ENCODE measurements around the gene OGDHL.
"Not testable (repeated sequence)": the region's sequence is repeated elsewhere in the genome, so short reads cannot be mapped to it uniquely, and the experiment has no call there.

Gene OGDHL

DNA sequence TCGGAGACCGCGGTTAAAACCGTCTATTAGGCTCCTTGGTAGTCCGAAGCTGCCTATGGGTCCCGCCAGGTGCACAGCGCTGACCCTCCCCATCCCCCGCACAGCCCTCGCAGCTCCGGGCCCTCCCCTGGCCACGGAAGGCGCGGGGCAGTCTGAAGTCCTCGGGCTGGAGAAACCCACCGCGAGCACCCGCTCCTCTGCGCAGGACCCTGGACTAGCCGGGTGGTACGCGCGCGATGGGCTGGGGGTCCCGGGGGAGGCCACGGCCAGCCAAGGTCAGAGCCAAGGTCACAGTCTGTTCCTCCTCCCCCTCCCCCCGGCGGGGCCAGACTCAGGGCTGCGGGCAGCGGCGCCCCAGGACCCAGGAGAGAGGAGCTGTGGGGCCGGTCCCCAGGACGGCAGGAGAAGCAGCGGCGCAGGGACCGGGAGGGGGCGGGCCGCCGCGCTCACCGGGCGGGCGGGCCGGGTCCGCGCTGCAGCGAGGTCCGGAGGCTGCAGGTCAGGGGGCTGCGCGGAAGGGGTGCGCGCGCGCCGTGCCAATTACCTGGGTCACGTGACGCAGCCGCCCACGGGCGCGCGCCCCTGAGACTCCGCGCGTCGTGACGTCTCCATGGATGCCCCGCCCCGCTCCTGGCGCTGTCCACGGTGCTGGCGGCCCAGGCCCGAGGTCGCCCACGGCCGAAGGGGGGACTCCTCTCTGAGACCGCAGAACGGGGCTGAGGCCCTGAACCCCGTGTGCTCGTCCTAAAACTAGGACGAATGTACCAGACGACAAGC is at the start of gene OGDHL:
OGDHL (minus strand) TSS at position 535 of the 777 bp plus-strand sequence. CDS start 3,731 bp downstream, outside the sequence.
- H3K27me3 ChIP-seq (ENCODE audit: control insufficient read depth, insufficient read depth, low read length), result peaks cover 13% of the 10 kb centered on the region
- no peak within 1 kb of the TSS for H3K9ac ChIP-seq (ENCODE audit: low read length)
- H3K9me3 ChIP-seq (ENCODE audit: control insufficient read depth, low read length), result no peaks in the 10 kb centered on the region
- no peaks in the 10 kb centered on the region for H3K4me1 ChIP-seq (ENCODE audit: control insufficient read depth, insufficient read depth, low read length)
- H3K36me3 ChIP-seq (ENCODE audit: control insufficient read depth, insufficient read depth, low read length), result no peaks in the 10 kb centered on the region
- H3K4me3 ChIP-seq (ENCODE audit: low read length), result no peak within 1 kb of the TSS

DNA sequence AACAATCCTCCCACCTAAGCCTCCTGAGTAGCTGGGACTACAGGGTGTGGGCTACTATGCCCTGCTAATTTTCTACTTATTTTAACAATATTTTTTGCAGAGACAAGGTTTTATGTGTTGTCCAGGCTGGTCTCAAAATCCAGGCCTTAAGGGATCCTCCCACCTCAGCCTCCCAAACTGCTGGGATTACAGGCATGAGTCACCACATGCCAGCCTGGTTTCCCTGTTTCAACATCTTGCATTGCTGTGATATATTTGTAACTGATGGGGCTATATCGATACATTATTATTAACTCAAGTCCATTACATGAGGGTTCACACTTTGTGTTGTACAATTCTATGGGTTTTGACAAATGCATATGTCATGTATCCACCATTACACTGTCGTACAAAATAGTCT is 41.9 kb upstream of the OGDHL start:
- no peak overlapping the region for H3K4me3 ChIP-seq (ENCODE audit: low read length)
- no peaks in the 10 kb centered on the region for H3K9me3 ChIP-seq (ENCODE audit: control insufficient read depth, low read length)
- H3K36me3 ChIP-seq (ENCODE audit: control insufficient read depth, insufficient read depth, low read length), result no peaks in the 10 kb centered on the region
- H3K27me3 ChIP-seq (ENCODE audit: control insufficient read depth, insufficient read depth, low read length), result no peaks in the 10 kb centered on the region
- no peaks in the 10 kb centered on the region for H3K4me1 ChIP-seq (ENCODE audit: control insufficient read depth, insufficient read depth, low read length)
- H3K9ac ChIP-seq (ENCODE audit: low read length), result no peak overlapping the region

DNA sequence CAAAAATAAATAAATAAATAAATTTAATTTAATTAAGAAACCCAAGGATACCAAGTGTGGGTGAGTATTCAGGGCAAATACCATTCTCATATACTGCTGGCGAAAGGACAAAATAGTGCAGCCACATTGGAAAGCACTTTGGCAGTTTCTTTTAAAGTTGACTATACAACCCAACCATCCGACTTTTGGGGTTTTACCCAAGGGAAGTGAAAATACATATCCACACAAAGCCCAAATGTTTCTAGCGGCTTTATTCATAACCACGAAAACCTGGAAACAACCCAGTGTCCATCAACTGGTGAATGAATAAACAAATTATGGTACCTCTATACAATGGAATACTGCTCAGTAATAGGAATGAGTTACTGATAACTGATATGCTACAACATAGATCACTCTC is 36.2 kb upstream of the OGDHL start:
- Histone ChIP-seq H3K27me3 (ENCODE audit: control insufficient read depth, insufficient read depth, low read length) (peaks cover 3% of the 10 kb centered on the region), H3K4me1 (ENCODE audit: control insufficient read depth, insufficient read depth, low read length) (no peaks in the 10 kb centered on the region), H3K9ac (ENCODE audit: low read length) (no peak overlapping the region), H3K36me3 (ENCODE audit: control insufficient read depth, insufficient read depth, low read length) (no peaks in the 10 kb centered on the region), H3K4me3 (ENCODE audit: low read length) (no peak overlapping the region), H3K9me3 (ENCODE audit: control insufficient read depth, low read length) (no peaks in the 10 kb centered on the region)

DNA sequence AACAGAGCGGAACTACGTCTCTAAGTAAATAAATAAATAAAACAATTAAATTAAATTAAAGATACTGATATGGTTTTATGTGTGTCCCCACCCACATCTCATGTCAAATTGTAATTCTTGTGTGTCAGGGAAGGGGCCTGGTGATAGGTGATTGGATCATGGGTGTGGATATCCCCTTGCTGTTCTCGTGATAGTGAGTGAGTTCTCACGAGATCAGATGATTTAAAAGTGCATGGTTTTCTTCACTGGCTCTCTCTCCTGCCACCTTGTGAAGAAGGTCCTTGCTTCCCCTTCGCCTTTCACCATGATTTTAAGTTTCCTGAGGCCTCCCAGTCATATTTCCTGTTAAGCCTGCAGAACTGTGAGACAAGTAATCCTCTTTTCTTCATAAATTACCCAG is 29.0 kb upstream of the OGDHL start:
- Histone ChIP-seq H3K27me3 (ENCODE audit: control insufficient read depth, insufficient read depth, low read length) (peaks cover 3% of the 10 kb centered on the region), H3K9ac (ENCODE audit: low read length) (no peak overlapping the region)

DNA sequence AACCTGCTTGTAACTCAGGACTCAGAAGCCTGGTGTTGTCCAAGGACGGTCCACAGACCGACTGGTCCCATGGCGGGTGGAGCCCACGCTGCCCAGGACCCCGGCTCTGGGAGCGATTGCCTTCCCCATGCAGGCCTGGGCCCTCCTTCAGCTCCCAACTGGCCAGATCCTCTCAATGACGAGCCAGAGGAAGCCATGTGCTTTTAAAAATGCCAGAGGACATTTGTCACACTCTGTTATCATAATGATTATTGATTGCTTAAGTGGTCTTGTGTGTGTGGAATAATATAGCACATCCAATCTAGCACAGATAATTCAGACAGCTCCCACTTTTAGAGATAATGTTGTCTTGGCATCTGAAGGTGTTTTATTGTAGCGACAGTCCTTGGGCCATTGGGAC is 22.6 kb upstream of the OGDHL start:
- Histone ChIP-seq H3K4me3 (ENCODE audit: low read length) (no peak overlapping the region), H3K27me3 (ENCODE audit: control insufficient read depth, insufficient read depth, low read length) (no peaks in the 10 kb centered on the region), H3K9me3 (ENCODE audit: control insufficient read depth, low read length) (no peaks in the 10 kb centered on the region), H3K36me3 (ENCODE audit: control insufficient read depth, insufficient read depth, low read length) (no peaks in the 10 kb centered on the region), H3K4me1 (ENCODE audit: control insufficient read depth, insufficient read depth, low read length) (no peaks in the 10 kb centered on the region), H3K9ac (ENCODE audit: low read length) (no peak overlapping the region)

More for the DNA sequence above, 29.0 kb upstream of the OGDHL start:
- no peak overlapping the region for H3K4me3 ChIP-seq (ENCODE audit: low read length)
- H3K4me1 ChIP-seq (ENCODE audit: control insufficient read depth, insufficient read depth, low read length), result no peaks in the 10 kb centered on the region
- no peaks in the 10 kb centered on the region for H3K9me3 ChIP-seq (ENCODE audit: control insufficient read depth, low read length)
- no peaks in the 10 kb centered on the region for H3K36me3 ChIP-seq (ENCODE audit: control insufficient read depth, insufficient read depth, low read length)

DNA sequence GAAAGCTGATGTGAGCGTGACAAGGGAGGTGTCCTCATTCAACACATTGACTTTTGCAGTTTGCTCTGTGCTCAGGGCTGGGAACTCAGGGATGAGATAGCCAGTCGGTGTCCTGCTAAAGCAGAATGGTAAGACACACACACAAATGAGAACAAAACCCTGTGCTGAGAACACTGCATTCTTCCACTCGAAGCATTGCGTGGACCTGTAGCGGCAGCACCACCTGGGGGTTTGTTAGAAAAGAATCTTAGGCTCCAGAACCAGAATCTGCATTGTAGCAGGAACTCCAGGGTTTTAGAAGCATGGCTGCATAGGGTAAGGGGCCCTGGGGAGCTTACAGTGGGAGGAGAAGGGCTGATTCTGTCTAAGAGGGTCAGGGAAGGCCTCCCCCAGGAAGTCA is 21.5 kb upstream of the OGDHL start:
- H3K4me3 ChIP-seq (ENCODE audit: low read length), result no peak overlapping the region
- no peaks in the 10 kb centered on the region for H3K9me3 ChIP-seq (ENCODE audit: control insufficient read depth, low read length)
- H3K9ac ChIP-seq (ENCODE audit: low read length), result no peak overlapping the region
- no peaks in the 10 kb centered on the region for H3K36me3 ChIP-seq (ENCODE audit: control insufficient read depth, insufficient read depth, low read length)
- H3K4me1 ChIP-seq (ENCODE audit: control insufficient read depth, insufficient read depth, low read length), result no peaks in the 10 kb centered on the region
- no peaks in the 10 kb centered on the region for H3K27me3 ChIP-seq (ENCODE audit: control insufficient read depth, insufficient read depth, low read length)

DNA sequence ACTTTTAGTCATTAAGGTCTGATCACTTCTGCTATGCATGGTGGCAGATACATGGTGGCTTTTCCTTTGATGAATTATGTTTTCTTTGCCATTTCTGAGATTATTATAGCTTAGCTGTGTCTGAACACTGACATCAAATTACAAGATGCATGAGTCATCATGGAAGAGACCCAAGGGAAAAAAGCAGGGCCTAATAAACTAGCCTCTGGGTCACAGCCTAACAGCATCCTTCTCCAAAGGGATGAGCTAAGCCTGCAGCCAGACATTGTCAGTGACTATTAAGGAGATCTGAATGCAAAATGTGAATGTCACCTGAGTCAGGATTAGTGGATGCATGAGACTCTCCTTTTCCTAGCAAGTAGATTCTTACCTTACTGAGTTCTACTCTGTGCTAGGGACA is 19.1 kb upstream of the OGDHL start:
- Histone ChIP-seq H3K27me3 (ENCODE audit: control insufficient read depth, insufficient read depth, low read length) (no peaks in the 10 kb centered on the region), H3K9ac (ENCODE audit: low read length) (no peak overlapping the region), H3K9me3 (ENCODE audit: control insufficient read depth, low read length) (no peaks in the 10 kb centered on the region), H3K4me3 (ENCODE audit: low read length) (no peak overlapping the region), H3K4me1 (ENCODE audit: control insufficient read depth, insufficient read depth, low read length) (no peaks in the 10 kb centered on the region), H3K36me3 (ENCODE audit: control insufficient read depth, insufficient read depth, low read length) (no peaks in the 10 kb centered on the region)

DNA sequence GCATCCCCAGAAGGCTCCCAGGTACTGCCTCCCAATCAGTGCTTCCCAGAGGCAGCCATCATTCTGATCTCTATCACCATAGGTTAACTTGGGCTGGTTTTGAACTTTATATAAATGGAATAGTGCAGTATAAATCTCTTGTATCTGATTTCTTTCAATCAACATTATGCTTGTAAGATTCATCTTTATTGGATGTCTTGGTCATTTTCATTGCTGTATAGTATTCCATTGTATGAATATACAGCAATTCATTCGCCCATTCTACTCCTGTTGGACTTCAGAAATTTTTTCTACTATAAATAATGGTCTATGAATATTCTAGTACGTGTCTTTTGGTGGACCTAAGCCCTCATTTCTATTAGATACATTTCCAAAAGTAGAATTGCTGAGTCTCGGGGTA is 16.1 kb upstream of the OGDHL start:
- no peaks in the 10 kb centered on the region for H3K9me3 ChIP-seq (ENCODE audit: control insufficient read depth, low read length)
- H3K4me3 ChIP-seq (ENCODE audit: low read length), result no peak overlapping the region
- no peak overlapping the region for H3K9ac ChIP-seq (ENCODE audit: low read length)
- H3K27me3 ChIP-seq (ENCODE audit: control insufficient read depth, insufficient read depth, low read length), result no peaks in the 10 kb centered on the region
- no peaks in the 10 kb centered on the region for H3K36me3 ChIP-seq (ENCODE audit: control insufficient read depth, insufficient read depth, low read length)
- no peaks in the 10 kb centered on the region for H3K4me1 ChIP-seq (ENCODE audit: control insufficient read depth, insufficient read depth, low read length)

DNA sequence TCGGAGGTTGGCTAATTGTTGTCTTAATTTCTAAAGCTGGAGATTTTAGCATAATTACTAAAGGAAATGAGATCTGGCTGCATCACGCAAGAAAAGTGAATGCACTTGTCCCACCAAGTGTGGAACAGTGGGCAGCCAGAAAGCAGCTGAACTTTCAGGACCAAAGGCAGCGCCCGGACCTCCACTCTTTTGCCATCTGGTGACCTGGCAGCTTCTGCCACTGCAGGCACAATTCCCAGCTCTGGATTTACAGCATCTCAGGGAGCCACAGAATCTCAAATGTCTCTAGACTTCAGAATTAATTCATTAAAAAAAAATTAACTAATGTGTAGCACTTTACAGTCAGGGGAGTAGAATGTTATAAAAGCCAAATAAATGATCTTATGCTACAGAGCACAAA is 14.7 kb upstream of the OGDHL start:
- H3K4me3 ChIP-seq (ENCODE audit: low read length), result no peak overlapping the region
- H3K9ac ChIP-seq (ENCODE audit: low read length), result no peak overlapping the region
- no peaks in the 10 kb centered on the region for H3K36me3 ChIP-seq (ENCODE audit: control insufficient read depth, insufficient read depth, low read length)
- no peaks in the 10 kb centered on the region for H3K27me3 ChIP-seq (ENCODE audit: control insufficient read depth, insufficient read depth, low read length)
- no peaks in the 10 kb centered on the region for H3K9me3 ChIP-seq (ENCODE audit: control insufficient read depth, low read length)
- no peaks in the 10 kb centered on the region for H3K4me1 ChIP-seq (ENCODE audit: control insufficient read depth, insufficient read depth, low read length)

DNA sequence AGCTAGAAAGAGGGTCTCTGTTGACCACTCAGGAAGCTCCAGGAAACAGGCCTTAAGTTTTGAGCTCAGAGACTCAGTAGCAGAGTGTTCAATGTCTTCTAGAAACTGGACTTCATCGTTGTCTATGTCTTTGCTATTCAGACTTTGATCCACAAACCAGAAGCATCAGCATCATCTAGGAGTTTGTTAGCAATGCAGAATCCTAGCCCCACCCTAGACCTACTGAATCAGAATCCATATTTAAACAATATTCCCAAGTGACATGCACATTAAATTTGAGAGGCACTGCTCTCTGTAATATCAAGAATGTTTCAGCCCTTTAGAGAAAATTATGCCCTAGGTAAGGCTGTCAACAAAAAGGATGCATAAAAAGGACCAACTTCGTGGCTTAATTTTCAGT is 12.9 kb upstream of the OGDHL start:
- H3K9me3 ChIP-seq (ENCODE audit: control insufficient read depth, low read length), result no peaks in the 10 kb centered on the region
- no peaks in the 10 kb centered on the region for H3K4me1 ChIP-seq (ENCODE audit: control insufficient read depth, insufficient read depth, low read length)
- H3K4me3 ChIP-seq (ENCODE audit: low read length), result no peak overlapping the region
- H3K27me3 ChIP-seq (ENCODE audit: control insufficient read depth, insufficient read depth, low read length), result no peaks in the 10 kb centered on the region
- H3K9ac ChIP-seq (ENCODE audit: low read length), result no peak overlapping the region
- H3K36me3 ChIP-seq (ENCODE audit: control insufficient read depth, insufficient read depth, low read length), result no peaks in the 10 kb centered on the region

DNA sequence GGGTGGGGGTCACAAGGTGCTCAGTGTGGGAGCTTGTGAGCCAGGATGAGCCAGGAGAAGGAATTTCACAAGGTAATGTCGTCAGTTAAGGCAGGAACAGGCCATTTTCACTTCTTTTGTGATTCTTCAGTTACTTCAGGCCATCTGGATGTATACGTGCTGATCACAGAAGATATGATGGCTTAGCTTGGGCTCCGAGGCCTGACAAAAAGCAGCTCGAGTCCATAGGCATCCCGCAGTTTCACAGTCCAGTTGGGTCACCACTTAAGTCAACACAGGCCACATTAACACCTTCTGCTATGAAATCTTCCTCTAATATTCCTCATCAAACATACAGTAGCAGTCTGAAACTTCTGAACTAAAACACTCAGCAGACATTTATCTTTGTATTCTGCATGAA is 10.8 kb upstream of the OGDHL start:
- H3K27me3 ChIP-seq (ENCODE audit: control insufficient read depth, insufficient read depth, low read length), result peaks cover 10% of the 10 kb centered on the region

DNA sequence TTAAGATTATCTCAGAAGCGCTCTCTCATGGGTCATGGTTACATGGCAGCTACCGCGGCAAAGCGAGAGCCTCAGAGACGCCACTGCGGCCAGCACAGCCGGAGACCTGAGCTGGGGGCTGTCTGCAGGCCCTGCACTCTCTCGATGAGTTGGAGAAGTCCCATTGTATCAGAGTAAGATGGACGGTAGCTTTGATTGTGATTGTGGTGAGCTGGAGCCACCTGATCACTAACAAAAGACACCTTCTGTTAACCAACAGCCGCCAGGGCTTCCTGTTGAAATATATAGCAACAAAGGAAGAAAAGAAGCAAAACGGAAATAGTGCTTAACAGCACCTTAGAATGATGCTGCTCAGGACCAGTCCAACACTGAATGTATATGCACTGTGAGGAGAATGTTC is 8.9 kb upstream of the OGDHL start:
- H3K4me1 ChIP-seq (ENCODE audit: control insufficient read depth, insufficient read depth, low read length); H3K36me3 ChIP-seq (ENCODE audit: control insufficient read depth, insufficient read depth, low read length); H3K9ac ChIP-seq (ENCODE audit: low read length); H3K4me3 ChIP-seq (ENCODE audit: low read length); H3K9me3 ChIP-seq (ENCODE audit: control insufficient read depth, low read length): not testable (repeated sequence)
- peaks cover 14% of the 10 kb centered on the region for H3K27me3 ChIP-seq (ENCODE audit: control insufficient read depth, insufficient read depth, low read length)

More for the DNA sequence above, 10.8 kb upstream of the OGDHL start:
- not testable (repeated sequence) for H3K9me3 ChIP-seq (ENCODE audit: control insufficient read depth, low read length); H3K36me3 ChIP-seq (ENCODE audit: control insufficient read depth, insufficient read depth, low read length); H3K4me1 ChIP-seq (ENCODE audit: control insufficient read depth, insufficient read depth, low read length); H3K4me3 ChIP-seq (ENCODE audit: low read length); H3K9ac ChIP-seq (ENCODE audit: low read length)

DNA sequence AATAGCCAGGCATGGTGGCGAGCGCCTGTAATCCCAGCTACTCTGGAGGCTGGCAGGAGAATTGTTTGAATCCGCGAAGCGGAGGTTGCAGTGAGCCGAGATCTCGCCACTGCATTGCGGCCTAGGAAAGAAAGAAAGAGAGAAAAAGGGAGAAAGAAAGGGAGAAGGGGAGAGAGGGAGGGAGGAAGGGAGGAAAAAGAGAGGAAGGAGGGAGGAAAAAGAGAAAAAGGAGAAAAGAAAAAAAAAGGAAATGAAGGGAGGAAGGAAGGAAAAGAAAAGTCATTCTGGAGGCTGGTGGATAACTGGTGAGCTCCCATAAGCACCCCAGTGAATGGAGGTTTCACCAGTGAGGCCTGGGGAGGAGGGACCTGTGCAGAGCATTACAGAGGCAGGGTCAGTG is 7.6 kb upstream of the OGDHL start:
- H3K9ac ChIP-seq (ENCODE audit: low read length), result no peak overlapping the region
- H3K4me3 ChIP-seq (ENCODE audit: low read length), result no peak overlapping the region
- no peaks in the 10 kb centered on the region for H3K9me3 ChIP-seq (ENCODE audit: control insufficient read depth, low read length)
- no peaks in the 10 kb centered on the region for H3K4me1 ChIP-seq (ENCODE audit: control insufficient read depth, insufficient read depth, low read length)
- H3K27me3 ChIP-seq (ENCODE audit: control insufficient read depth, insufficient read depth, low read length), result peaks cover 14% of the 10 kb centered on the region
- H3K36me3 ChIP-seq (ENCODE audit: control insufficient read depth, insufficient read depth, low read length), result no peaks in the 10 kb centered on the region
